H9 (cell line): ENCODE results near the gene SAMHD1. TPM values are rescaled to one million over a fixed set of nuclear protein-coding genes. Genes with fewer than 3 reads are reported as not detected.
"Not testable (repeated sequence)": the region's sequence is repeated elsewhere in the genome, so short reads cannot be mapped to it uniquely, and the experiment has no call there.

Experiments
- DNase-seq: peaks from one replicate; pipeline ENCODE4 v3.0.0-alpha.2; 2017
- H2AFZ ChIP-seq: one replicate; pipeline ENCODE4 v1.6.1; 2013; ENCODE audit warnings: mild to moderate bottlenecking, low read length, control low read depth, moderate library complexity
- H2AK5ac ChIP-seq: 2 replicates; pipeline ENCODE4 v1.6.1; 2013; ENCODE audit warnings: low read length, control low read depth, mixed read lengths; ENCODE audit not compliant: insufficient read length
- H2BK120ac ChIP-seq: one replicate; pipeline ENCODE4 v1.6.1; 2013; ENCODE audit warnings: low read depth, mild to moderate bottlenecking, low read length, control low read depth, inconsistent platforms; ENCODE audit not compliant: poor library complexity, severe bottlenecking
- H2BK12ac ChIP-seq: 2 replicates; pipeline ENCODE4 v1.6.1; 2013; ENCODE audit warnings: low read length, control low read depth, mixed read lengths, low read depth; ENCODE audit not compliant: insufficient read length
- H2BK15ac ChIP-seq: 2 replicates; pipeline ENCODE4 v1.6.1; 2013; ENCODE audit warnings: low read depth, low read length, control low read depth
- H2BK20ac ChIP-seq: one replicate; pipeline ENCODE4 v1.6.1; 2013; ENCODE audit warnings: low read depth, mild to moderate bottlenecking, low read length, control low read depth, inconsistent platforms; ENCODE audit not compliant: poor library complexity, severe bottlenecking
- H2BK5ac ChIP-seq: 2 replicates; pipeline ENCODE4 v1.6.1; 2013; ENCODE audit warnings: low read length, control low read depth, mixed read lengths; ENCODE audit not compliant: insufficient read length
- H3K14ac ChIP-seq: 2 replicates; pipeline ENCODE4 v1.6.1; 2013; ENCODE audit warnings: low read length, control low read depth; ENCODE audit not compliant: insufficient read depth
- H3K18ac ChIP-seq: 2 replicates; pipeline ENCODE4 v1.6.1; 2013; ENCODE audit warnings: low read depth, mild to moderate bottlenecking, mixed read lengths, low read length, control low read depth; ENCODE audit not compliant: insufficient read length
- H3K23ac ChIP-seq: 2 replicates; pipeline ENCODE4 v1.6.1; 2013; ENCODE audit warnings: low read length, control low read depth, mixed read lengths, low read depth; ENCODE audit not compliant: insufficient read length
- H3K23me2 ChIP-seq: 2 replicates; pipeline ENCODE4 v1.6.1; 2013; ENCODE audit warnings: low read depth, mild to moderate bottlenecking, mixed read lengths, low read length, control low read depth; ENCODE audit not compliant: insufficient read length, poor library complexity, severe bottlenecking
- H3K27ac ChIP-seq: 2 replicates; pipeline ENCODE4 v1.5.1; 2013; ENCODE audit warnings: low read length, control low read depth, mixed read lengths, low read depth; ENCODE audit not compliant: insufficient read length
- H3K27me3 ChIP-seq: 2 replicates; pipeline ENCODE4 v1.6.1; 2013; ENCODE audit warnings: low read length, control low read depth, inconsistent platforms; ENCODE audit not compliant: insufficient read depth
- H3K4ac ChIP-seq: 2 replicates; pipeline ENCODE4 v1.6.1; 2013; ENCODE audit warnings: low read depth, mild to moderate bottlenecking, control low read depth, inconsistent platforms, low read length, moderate library complexity
- H3K4me1 ChIP-seq: 2 replicates; pipeline ENCODE4 v1.6.1; 2013; ENCODE audit warnings: low read length, control low read depth, inconsistent platforms; ENCODE audit not compliant: insufficient read depth
- H3K4me2 ChIP-seq: 2 replicates; pipeline ENCODE4 v1.6.1; 2013; ENCODE audit warnings: low read length, control low read depth, mixed read lengths; ENCODE audit not compliant: insufficient read length, insufficient read depth
- H3K56ac ChIP-seq: 2 replicates; pipeline ENCODE4 v1.6.1; 2013; ENCODE audit warnings: low read depth, mild to moderate bottlenecking, mixed read lengths, low read length, control low read depth; ENCODE audit not compliant: insufficient read length
- H3K79me1 ChIP-seq: 2 replicates; pipeline ENCODE4 v1.6.1; 2013; ENCODE audit warnings: low read depth, mild to moderate bottlenecking, moderate library complexity, low read length, control low read depth, inconsistent platforms; ENCODE audit not compliant: insufficient read depth, poor library complexity, severe bottlenecking
- H3K79me2 ChIP-seq: 2 replicates; pipeline ENCODE4 v1.6.1; 2013; ENCODE audit warnings: low read length, control low read depth, inconsistent platforms; ENCODE audit not compliant: insufficient read depth
- H3K9ac ChIP-seq: 2 replicates; pipeline ENCODE4 v1.6.1; 2013; ENCODE audit warnings: low read length, control low read depth, mixed read lengths; ENCODE audit not compliant: insufficient read length; ENCODE audit errors: extremely low read depth
- H3K9me3 ChIP-seq: one replicate; pipeline ENCODE4 v1.6.1; 2013; ENCODE audit warnings: low read depth, low read length, inconsistent platforms; ENCODE audit not compliant: control insufficient read depth
- H3T11ph ChIP-seq: one replicate; pipeline ENCODE4 v1.6.1; 2013; ENCODE audit warnings: mild to moderate bottlenecking, low read length, control low read depth, inconsistent platforms
- H4K20me1 ChIP-seq: one replicate; pipeline ENCODE4 v1.6.1; 2013; ENCODE audit not compliant: control insufficient read depth, insufficient read length, insufficient read depth
- H4K5ac ChIP-seq: 2 replicates; pipeline ENCODE4 v1.6.1; 2013; ENCODE audit warnings: low read depth, mild to moderate bottlenecking, mixed read lengths, low read length, control low read depth; ENCODE audit not compliant: insufficient read length
- H4K8ac ChIP-seq: replicated peaks from 2 replicates; pipeline ENCODE4 v1.6.1; 2013; ENCODE audit warnings: low read length, control low read depth, mixed read lengths, low read depth; ENCODE audit not compliant: insufficient read length
- H4K91ac ChIP-seq: 2 replicates; pipeline ENCODE4 v1.6.1; 2013; ENCODE audit warnings: low read depth, mild to moderate bottlenecking, moderate library complexity, mixed read lengths, low read length, control low read depth; ENCODE audit not compliant: insufficient read length
- H3K27ac Mint-ChIP-seq, 3 experiments: 2 replicates in 2 of 3; 3 replicates in 1 of 3; pipeline ENCODE4 v1.8.0; 2020 to 2021; ENCODE audit warnings: mixed read lengths in 3 of 3, mild to moderate bottlenecking in 1 of 3, moderate library complexity in 1 of 3
- H3K27me3 Mint-ChIP-seq: 2 replicates; pipeline ENCODE4 v1.8.0; 2021; ENCODE audit warnings: low read depth, mild to moderate bottlenecking, moderate library complexity, mixed read lengths
- H3K36me3 Mint-ChIP-seq, 3 experiments: 2 replicates in 2 of 3; 3 replicates in 1 of 3; pipeline ENCODE4 v1.8.0; 2020 to 2021; ENCODE audit warnings: low read depth in 3 of 3, mixed read lengths in 3 of 3; ENCODE audit not compliant: insufficient read depth in 1 of 3
- H3K4me1 Mint-ChIP-seq, 2 experiments: 2 replicates each; pipeline ENCODE4 v1.8.0; 2020; ENCODE audit warnings: mixed read lengths in 2 of 2
- H3K4me3 Mint-ChIP-seq, 2 experiments: 2 replicates in 1 of 2; 3 replicates in 1 of 2; pipeline ENCODE4 v1.8.0; 2020 to 2021; ENCODE audit warnings: mild to moderate bottlenecking in 2 of 2, mixed read lengths in 2 of 2, moderate library complexity in 1 of 2
- H3K9me3 Mint-ChIP-seq, 2 experiments: 2 replicates in 1 of 2; 3 replicates in 1 of 2; pipeline ENCODE4 v1.8.0; 2020; ENCODE audit warnings: mild to moderate bottlenecking in 2 of 2, mixed read lengths in 2 of 2, moderate library complexity in 1 of 2
- WGBS: extraction: QIAGEN DNeasy Blood & Tissue Kit; methylation state at CpG from one replicate; pipeline ENCODE4 v1.1.7; 2013; ENCODE audit warnings: missing lambda C conversion rate, low lambda C conversion rate, mixed read lengths; ENCODE audit not compliant: insufficient read length; ENCODE audit errors: extremely low coverage; 5-methylcytosine and 5-hydroxymethylcytosine counted together
- total RNA-seq: library from RNA; stranded (reverse); gene quantifications from 2 replicates; pipeline ENCODE4 v1.2.1, GENCODE V29; 2021
- TF ChIP-seq, protein P1 (sequence below): fragments of 200-600 bp; sonication (generic); conservative IDR thresholded peaks from 3 replicates; pipeline ENCODE4 v1.8.0; 2021; ENCODE audit warnings: antibody characterized with exemption, mild to moderate bottlenecking

SAMHD1 gene
- total RNA-seq, 1 experiment from 2014 or later, result 53.1 TPM

GRCh38 chr20:36937402-36937770, 14.1 kb downstream of the SAMHD1 start:
- no peaks in the 10 kb centered on the region for H3K23me2 ChIP-seq
- H3K9ac ChIP-seq, result no peak overlapping the region
- no peak overlapping the region for H3K56ac ChIP-seq
- Mint-ChIP-seq H3K9me3 (no peaks in the 10 kb centered on the region), H3K4me1 (peaks cover 5 to 8% of the 10 kb centered on the region in 2 experiments), H3K36me3 (peaks cover 5 to 47% (median 36%) of the 10 kb centered on the region in 3 experiments; a peak in 5 of 7 replicates), H3K27me3 (no peaks in the 10 kb centered on the region), H3K4me3 (no peak overlapping the region), H3K27ac (no peak overlapping the region; a peak in 1 of 7 replicates)
- no peak for DNase-seq
- H3K18ac ChIP-seq, result no peak overlapping the region
- H3K79me2 ChIP-seq, result no peaks in the 10 kb centered on the region
- H2BK12ac ChIP-seq, result no peak overlapping the region
- no peak overlapping the region for H3K27ac ChIP-seq
- H3T11ph ChIP-seq, result no peak overlapping the region
- TF ChIP-seq, protein P1, sequence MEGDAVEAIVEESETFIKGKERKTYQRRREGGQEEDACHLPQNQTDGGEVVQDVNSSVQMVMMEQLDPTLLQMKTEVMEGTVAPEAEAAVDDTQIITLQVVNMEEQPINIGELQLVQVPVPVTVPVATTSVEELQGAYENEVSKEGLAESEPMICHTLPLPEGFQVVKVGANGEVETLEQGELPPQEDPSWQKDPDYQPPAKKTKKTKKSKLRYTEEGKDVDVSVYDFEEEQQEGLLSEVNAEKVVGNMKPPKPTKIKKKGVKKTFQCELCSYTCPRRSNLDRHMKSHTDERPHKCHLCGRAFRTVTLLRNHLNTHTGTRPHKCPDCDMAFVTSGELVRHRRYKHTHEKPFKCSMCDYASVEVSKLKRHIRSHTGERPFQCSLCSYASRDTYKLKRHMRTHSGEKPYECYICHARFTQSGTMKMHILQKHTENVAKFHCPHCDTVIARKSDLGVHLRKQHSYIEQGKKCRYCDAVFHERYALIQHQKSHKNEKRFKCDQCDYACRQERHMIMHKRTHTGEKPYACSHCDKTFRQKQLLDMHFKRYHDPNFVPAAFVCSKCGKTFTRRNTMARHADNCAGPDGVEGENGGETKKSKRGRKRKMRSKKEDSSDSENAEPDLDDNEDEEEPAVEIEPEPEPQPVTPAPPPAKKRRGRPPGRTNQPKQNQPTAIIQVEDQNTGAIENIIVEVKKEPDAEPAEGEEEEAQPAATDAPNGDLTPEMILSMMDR, result no peak
- no peak overlapping the region for H4K8ac ChIP-seq
- no peak overlapping the region for H3K4me2 ChIP-seq
- H4K91ac ChIP-seq, result no peak overlapping the region
- no peak overlapping the region for H2BK20ac ChIP-seq
- no peak overlapping the region for H2BK5ac ChIP-seq
- no peak overlapping the region for H2BK15ac ChIP-seq
- H2AK5ac ChIP-seq, result no peak overlapping the region
- no peak overlapping the region for H3K14ac ChIP-seq
- H3K4me1 ChIP-seq, result no peaks in the 10 kb centered on the region
- peaks cover 3% of the 10 kb centered on the region for H3K79me1 ChIP-seq
- no peaks in the 10 kb centered on the region for H4K20me1 ChIP-seq
- no peak overlapping the region for H2AFZ ChIP-seq
- H4K5ac ChIP-seq, result no peak overlapping the region
- H3K4ac ChIP-seq, result no peak overlapping the region
- no peaks in the 10 kb centered on the region for H3K9me3 ChIP-seq
- H3K23ac ChIP-seq, result no peak overlapping the region
- no peak overlapping the region for H2BK120ac ChIP-seq
- no peaks in the 10 kb centered on the region for H3K27me3 ChIP-seq

DNA sequence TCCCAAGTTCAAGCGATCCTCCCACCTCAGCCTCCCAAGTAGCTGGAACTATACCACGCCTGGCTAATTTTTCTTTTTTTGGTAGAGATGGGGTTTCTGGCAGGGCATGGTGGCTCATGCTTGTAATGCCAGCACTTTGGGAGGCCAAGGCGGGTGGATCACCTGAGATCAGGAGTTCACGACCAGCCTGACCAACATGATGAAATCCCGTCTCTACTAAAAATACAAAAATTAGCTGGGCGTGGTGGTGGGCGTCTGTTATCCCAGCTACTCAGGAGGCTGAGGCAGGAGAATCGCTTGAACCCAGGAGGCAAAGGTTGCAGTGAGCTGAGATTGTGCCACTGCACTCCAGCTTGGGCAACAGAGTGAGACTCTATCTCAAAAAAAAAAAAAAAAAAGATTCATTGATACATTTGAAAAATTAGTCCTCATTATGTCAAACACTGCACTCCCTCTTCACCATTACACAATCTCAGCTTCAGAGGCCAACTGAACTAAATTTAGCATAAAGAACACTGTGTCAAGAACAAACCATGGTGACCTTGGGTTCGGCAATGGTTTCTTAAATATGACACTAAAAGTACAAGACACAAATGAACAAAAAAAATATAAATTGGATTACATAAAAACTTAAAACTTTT, 14.6 kb downstream of the SAMHD1 start:
- not testable (repeated sequence) for H2BK15ac ChIP-seq, H3K9ac ChIP-seq, H3K4me1 Mint-ChIP-seq, H3K27me3 Mint-ChIP-seq, H2BK20ac ChIP-seq, H2BK120ac ChIP-seq, H3K79me1 ChIP-seq, H3K79me2 ChIP-seq, H3K9me3 ChIP-seq, H3K27ac ChIP-seq, H3K4me1 ChIP-seq, H3K14ac ChIP-seq, H4K91ac ChIP-seq, H3K23ac ChIP-seq, H3K4me3 Mint-ChIP-seq, DNase-seq, H3K18ac ChIP-seq, H2BK12ac ChIP-seq, H3K4ac ChIP-seq, H3K4me2 ChIP-seq, H3K56ac ChIP-seq, H4K8ac ChIP-seq, H3K23me2 ChIP-seq, H3K9me3 Mint-ChIP-seq, H3K27me3 ChIP-seq, H3T11ph ChIP-seq, H2AK5ac ChIP-seq, H4K5ac ChIP-seq, H4K20me1 ChIP-seq, H2AFZ ChIP-seq, H2BK5ac ChIP-seq
- WGBS, result no CpG with 5 or more reads among the region's 9 CpGs
- Mint-ChIP-seq H3K27ac (peak overlapping the region in 1 of 3 experiments; percentile 16; a peak in 1 of 7 replicates), H3K36me3 (peaks cover 5 to 48% (median 39%) of the 10 kb centered on the region in 3 experiments; a peak in 5 of 7 replicates)
